DOHH2 (cell line): ENCODE measurements around the gene C3orf49.
A peak's percentile ranks its signal among the peaks of the same experiment; 100 is the strongest.

ENCODE experiments used
- H3F3A ChIP-seq: fragments of 200-600 bp; sonication (generic), shearing (Covaris generic); 2 replicates; pipeline ENCODE4 v1.6.0; 2016; ENCODE audit warnings: antibody characterized with exemption, mild to moderate bottlenecking; ENCODE audit not compliant: control insufficient read depth, insufficient read depth
- H3K27ac ChIP-seq: fragments of 200-600 bp; sonication (generic); 2 replicates; pipeline ENCODE4 v1.5.1; 2014; ENCODE audit warnings: low read depth, mild to moderate bottlenecking, low read length, moderate library complexity
- H3K27me3 ChIP-seq: fragments of 200-600 bp; sonication (generic); 2 replicates; pipeline ENCODE4 v1.6.1; 2014; ENCODE audit warnings: mild to moderate bottlenecking, low read length, mixed read lengths; ENCODE audit not compliant: control insufficient read depth
- H3K36me3 ChIP-seq: fragments of 200-600 bp; sonication (generic); 2 replicates; pipeline ENCODE4 v1.6.1; 2014; ENCODE audit warnings: mild to moderate bottlenecking, low read length, moderate library complexity, mixed read lengths; ENCODE audit not compliant: control insufficient read depth
- H3K4me1 ChIP-seq: fragments of 200-600 bp; sonication (generic); 2 replicates; pipeline ENCODE4 v1.6.1; 2014; ENCODE audit warnings: mild to moderate bottlenecking, low read length, mixed read lengths; ENCODE audit not compliant: control insufficient read depth
- H3K4me2 ChIP-seq: fragments of 200-600 bp; sonication (generic); 2 replicates; pipeline ENCODE4 v1.6.0; 2014; ENCODE audit warnings: mild to moderate bottlenecking, low read length, moderate library complexity
- H3K4me3 ChIP-seq: fragments of 200-600 bp; sonication (generic); 2 replicates; pipeline ENCODE4 v1.5.1; 2014; ENCODE audit warnings: mild to moderate bottlenecking, low read length, mixed read lengths
- H3K79me2 ChIP-seq: fragments of 200-600 bp; sonication (generic); 2 replicates; pipeline ENCODE4 v1.6.1; 2014; ENCODE audit warnings: mild to moderate bottlenecking, low read length, mixed read lengths; ENCODE audit not compliant: control insufficient read depth
- H3K9me2 ChIP-seq: fragments of 200-600 bp; sonication (generic); replicated peaks from 2 replicates; pipeline ENCODE4 v1.6.1; 2014; ENCODE audit warnings: mild to moderate bottlenecking, low read length, mixed read lengths; ENCODE audit not compliant: control insufficient read depth
- H3K9me3 ChIP-seq: fragments of 200-600 bp; sonication (generic); 2 replicates; pipeline ENCODE4 v1.6.1; 2014; ENCODE audit warnings: antibody characterized with exemption, low read length, mixed read lengths; ENCODE audit not compliant: control insufficient read depth, insufficient read depth
- H4K20me1 ChIP-seq: fragments of 200-600 bp; sonication (generic); 2 replicates; pipeline ENCODE4 v1.6.0; 2014; ENCODE audit warnings: low read depth, mild to moderate bottlenecking, antibody characterized with exemption, low read length, moderate library complexity; ENCODE audit not compliant: control insufficient read depth, insufficient read depth
- CTCF ChIP-seq: fragments of 200-600 bp; sonication (generic); IDR thresholded peaks from one replicate; pipeline ENCODE4 v1.5.1; 2014; ENCODE audit warnings: antibody characterized with exemption, mild to moderate bottlenecking, low read depth, low read length; ENCODE audit not compliant: poor library complexity, severe bottlenecking
- EZH2phosphoT487 ChIP-seq: fragments of 200-600 bp; sonication (generic); IDR thresholded peaks from 2 replicates; pipeline ENCODE4 v1.6.1; 2017; ENCODE audit warnings: borderline replicate concordance, mild to moderate bottlenecking, antibody characterized with exemption, low read length, moderate library complexity, mixed read lengths

C3orf49 gene

GRCh38 chr3:63863150-63864007 lies 44.3 kb downstream of the C3orf49 start, which contains the start of the genes ATXN7 and THOC7:
TSS of gene ATXN7 (plus strand) at chr3:63863867. CDS start at chr3:63912599, 48,732 bp downstream.
TSS of gene THOC7 (minus strand) at chr3:63863805. CDS start at chr3:63863790, 15 bp downstream.
- H3K27ac ChIP-seq, result peak within 1 kb of the TSS; percentile 67
- H3K79me2 ChIP-seq, result peaks cover 94% of the 10 kb centered on the region
- no peaks in the 10 kb centered on the region for H3F3A ChIP-seq
- 0 out of 2 replicates have a peak, but pooled peaks cover 2% of the 10 kb centered on the region for H4K20me1 ChIP-seq
- peak within 1 kb of the TSS; percentile 79 for H3K4me2 ChIP-seq
- peak within 1 kb of the TSS; percentile 85 for H3K4me3 ChIP-seq
- no peaks in the 10 kb centered on the region for H3K9me2 ChIP-seq
- H3K4me1 ChIP-seq, result peaks cover 39% of the 10 kb centered on the region
- no peaks in the 10 kb centered on the region for H3K9me3 ChIP-seq
- no peaks in the 10 kb centered on the region for H3K27me3 ChIP-seq
- TF ChIP-seq CTCF (no peak), EZH2phosphoT487 (no peak)
- H3K36me3 ChIP-seq, result peaks cover 30% of the 10 kb centered on the region

- H3K79me2 ChIP-seq, result peaks cover 94% of the 10 kb centered on the region
Measured at GRCh38 chr3:63864008-63864964, 45.2 kb downstream of the C3orf49 start.

GRCh38 chr3:63864965-63865327 lies 45.8 kb downstream of the C3orf49 start:
- peaks cover 2% of the 10 kb centered on the region; the same call in 1 of the 2 replicates for H4K20me1 ChIP-seq
- no peak for TF ChIP-seq EZH2phosphoT487
- TF ChIP-seq CTCF, result no peak
- H3K79me2 ChIP-seq, result peaks cover 94% of the 10 kb centered on the region
- no peaks in the 10 kb centered on the region for H3F3A ChIP-seq
- peaks cover 44% of the 10 kb centered on the region for H3K4me1 ChIP-seq
- H3K9me2 ChIP-seq, result no peaks in the 10 kb centered on the region
- H3K9me3 ChIP-seq, result no peaks in the 10 kb centered on the region
- H3K27ac ChIP-seq, result peak overlapping the region; percentile 57
- peak overlapping the region; percentile 79 for H3K4me2 ChIP-seq
- no peaks in the 10 kb centered on the region for H3K27me3 ChIP-seq
- H3K4me3 ChIP-seq, result peak overlapping the region; percentile 79
- H3K36me3 ChIP-seq, result peaks cover 36% of the 10 kb centered on the region

More at GRCh38 chr3:63864008-63864964, 45.2 kb downstream of the C3orf49 start:
- Histone ChIP-seq H3K27me3 (no peaks in the 10 kb centered on the region), H3F3A (no peaks in the 10 kb centered on the region), H3K27ac (peak overlapping the region; percentile 57), H3K9me3 (no peaks in the 10 kb centered on the region), H3K4me2 (peak overlapping the region; percentile 79), H3K4me1 (peaks cover 39% of the 10 kb centered on the region), H3K4me3 (peak overlapping the region; percentile 79), H3K9me2 (no peaks in the 10 kb centered on the region), H3K36me3 (peaks cover 35% of the 10 kb centered on the region), H4K20me1 (0 out of 2 replicates have a peak, but pooled peaks cover 2% of the 10 kb centered on the region)
- TF ChIP-seq EZH2phosphoT487 (no peak), CTCF (no peak)
